ENCODE measurements around the gene PHTF1.

PHTF1 gene

DNA sequence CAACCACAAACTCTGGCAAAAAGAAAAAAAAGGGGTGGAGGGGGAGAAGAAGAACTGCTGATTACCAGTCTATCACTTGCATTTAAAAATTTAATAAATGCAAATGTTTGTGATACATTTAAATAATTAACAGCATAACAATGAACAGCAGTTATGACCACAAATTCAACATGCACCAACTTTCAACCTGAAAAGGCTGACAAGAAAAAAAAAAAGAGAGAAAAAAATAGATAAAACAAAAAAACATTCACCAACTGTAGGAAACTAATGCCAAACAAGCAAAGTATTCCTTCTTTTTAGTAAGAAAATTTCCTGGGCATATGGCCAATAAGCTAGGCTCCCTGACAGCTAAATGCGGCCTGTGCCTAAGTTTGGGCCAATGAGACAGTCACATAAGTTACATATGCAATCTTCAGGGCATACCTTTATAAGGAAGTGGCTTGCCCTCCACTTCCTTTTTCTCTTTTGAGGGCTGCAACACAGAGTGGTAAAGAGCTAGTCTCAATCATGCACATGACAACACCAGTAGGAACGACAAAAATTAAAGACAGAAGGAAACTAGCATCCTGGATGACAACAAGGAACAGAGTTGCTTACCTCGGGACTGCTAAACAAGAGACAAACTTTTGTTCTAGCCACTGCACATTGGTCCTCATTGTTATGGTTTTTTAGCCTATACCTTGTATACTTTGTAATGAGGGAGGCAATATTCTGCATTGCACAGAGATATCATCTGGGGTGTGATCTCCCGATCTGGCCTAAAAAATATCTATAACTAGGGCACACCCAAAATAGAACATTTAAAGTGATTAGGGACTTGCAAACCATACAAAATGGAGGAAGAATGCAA is 24.2 kb upstream of the PHTF1 start:
- Histone ChIP-seq H3K27me3 (ENCODE audit: control insufficient read depth, low read length) (no peaks in the 10 kb centered on the region), H3K79me2 (ENCODE audit: control insufficient read depth, low read length) (peaks cover 93% of the 10 kb centered on the region), H3K4me1 (ENCODE audit: control insufficient read depth, low read length) (peaks cover 46% of the 10 kb centered on the region), H3K4me3 (ENCODE audit: low read length) (peak overlapping the region; percentile 25), H3K27ac (ENCODE audit: low read depth, low read length) (peak overlapping the region; percentile 37), H4K20me1 (ENCODE audit: control insufficient read depth, insufficient read depth, low read depth, low read length) (peaks cover 8% of the 10 kb centered on the region; the same call in 1 of the 2 replicates), H3K9me2 (replicated peaks; ENCODE audit: control insufficient read depth, low read length) (no peaks in the 10 kb centered on the region), H3K4me2 (ENCODE audit: low read length) (peak overlapping the region; percentile 53), H3K36me3 (ENCODE audit: control insufficient read depth, low read length) (peaks cover 22% of the 10 kb centered on the region), H3F3A (ENCODE audit: control insufficient read depth, insufficient read depth) (peaks cover 9% of the 10 kb centered on the region; the same call in 1 of the 2 replicates), H3K9me3 (ENCODE audit: control insufficient read depth, insufficient read depth, low read length) (no peaks in the 10 kb centered on the region)
- TF ChIP-seq, protein P1, sequence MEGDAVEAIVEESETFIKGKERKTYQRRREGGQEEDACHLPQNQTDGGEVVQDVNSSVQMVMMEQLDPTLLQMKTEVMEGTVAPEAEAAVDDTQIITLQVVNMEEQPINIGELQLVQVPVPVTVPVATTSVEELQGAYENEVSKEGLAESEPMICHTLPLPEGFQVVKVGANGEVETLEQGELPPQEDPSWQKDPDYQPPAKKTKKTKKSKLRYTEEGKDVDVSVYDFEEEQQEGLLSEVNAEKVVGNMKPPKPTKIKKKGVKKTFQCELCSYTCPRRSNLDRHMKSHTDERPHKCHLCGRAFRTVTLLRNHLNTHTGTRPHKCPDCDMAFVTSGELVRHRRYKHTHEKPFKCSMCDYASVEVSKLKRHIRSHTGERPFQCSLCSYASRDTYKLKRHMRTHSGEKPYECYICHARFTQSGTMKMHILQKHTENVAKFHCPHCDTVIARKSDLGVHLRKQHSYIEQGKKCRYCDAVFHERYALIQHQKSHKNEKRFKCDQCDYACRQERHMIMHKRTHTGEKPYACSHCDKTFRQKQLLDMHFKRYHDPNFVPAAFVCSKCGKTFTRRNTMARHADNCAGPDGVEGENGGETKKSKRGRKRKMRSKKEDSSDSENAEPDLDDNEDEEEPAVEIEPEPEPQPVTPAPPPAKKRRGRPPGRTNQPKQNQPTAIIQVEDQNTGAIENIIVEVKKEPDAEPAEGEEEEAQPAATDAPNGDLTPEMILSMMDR (IDR thresholded peaks at IDR 0.05; ENCODE audit: low read depth, low read length, poor library complexity, severe bottlenecking) = no peak
- TF ChIP-seq EZH2phosphoT487 (IDR thresholded peaks at IDR 0.05; ENCODE audit: borderline replicate concordance, low read length) = no peak

DNA sequence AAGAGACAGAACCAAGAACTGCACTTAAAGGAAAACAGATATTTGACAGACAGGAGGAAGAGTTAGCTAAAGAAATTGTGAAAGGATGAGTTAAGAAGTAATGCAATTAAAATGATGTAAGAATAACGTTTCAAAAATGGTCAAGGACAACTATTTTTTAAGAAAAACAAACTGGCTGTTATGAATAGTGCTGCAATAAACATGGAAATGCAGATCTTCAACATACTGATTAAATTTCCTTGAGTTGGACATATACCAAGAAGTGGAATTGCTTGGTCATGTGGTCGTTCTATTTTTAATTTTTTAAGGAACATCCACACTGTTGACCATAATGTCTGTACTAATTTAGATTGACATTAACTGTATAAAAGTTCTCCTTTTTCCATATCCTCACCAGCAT is 23.1 kb upstream of the PHTF1 start:
- H3K4me3 ChIP-seq (ENCODE audit: low read length) = no peak overlapping the region
- H3K79me2 ChIP-seq (ENCODE audit: control insufficient read depth, low read length) = peaks cover 84% of the 10 kb centered on the region
- H3K27me3 ChIP-seq (ENCODE audit: control insufficient read depth, low read length) = no peaks in the 10 kb centered on the region
- H3K27ac ChIP-seq (ENCODE audit: low read depth, low read length) = no peak overlapping the region
- H3K9me2 ChIP-seq (replicated peaks; ENCODE audit: control insufficient read depth, low read length) = no peaks in the 10 kb centered on the region
- H3K4me1 ChIP-seq (ENCODE audit: control insufficient read depth, low read length) = peaks cover 46% of the 10 kb centered on the region
- peaks cover 22% of the 10 kb centered on the region for H3K36me3 ChIP-seq (ENCODE audit: control insufficient read depth, low read length)
- no peak overlapping the region for H3K4me2 ChIP-seq (ENCODE audit: low read length)
- peaks cover 9% of the 10 kb centered on the region; the same call in 1 of the 2 replicates for H3F3A ChIP-seq (ENCODE audit: control insufficient read depth, insufficient read depth)
- peaks cover 6% of the 10 kb centered on the region; the same call in 1 of the 2 replicates for H4K20me1 ChIP-seq (ENCODE audit: control insufficient read depth, insufficient read depth, low read depth, low read length)
- TF ChIP-seq, protein P1 (IDR thresholded peaks at IDR 0.05; ENCODE audit: low read depth, low read length, poor library complexity, severe bottlenecking) = no peak
- no peak for TF ChIP-seq EZH2phosphoT487 (IDR thresholded peaks at IDR 0.05; ENCODE audit: borderline replicate concordance, low read length)
- H3K9me3 ChIP-seq (ENCODE audit: control insufficient read depth, insufficient read depth, low read length) = no peaks in the 10 kb centered on the region

DNA sequence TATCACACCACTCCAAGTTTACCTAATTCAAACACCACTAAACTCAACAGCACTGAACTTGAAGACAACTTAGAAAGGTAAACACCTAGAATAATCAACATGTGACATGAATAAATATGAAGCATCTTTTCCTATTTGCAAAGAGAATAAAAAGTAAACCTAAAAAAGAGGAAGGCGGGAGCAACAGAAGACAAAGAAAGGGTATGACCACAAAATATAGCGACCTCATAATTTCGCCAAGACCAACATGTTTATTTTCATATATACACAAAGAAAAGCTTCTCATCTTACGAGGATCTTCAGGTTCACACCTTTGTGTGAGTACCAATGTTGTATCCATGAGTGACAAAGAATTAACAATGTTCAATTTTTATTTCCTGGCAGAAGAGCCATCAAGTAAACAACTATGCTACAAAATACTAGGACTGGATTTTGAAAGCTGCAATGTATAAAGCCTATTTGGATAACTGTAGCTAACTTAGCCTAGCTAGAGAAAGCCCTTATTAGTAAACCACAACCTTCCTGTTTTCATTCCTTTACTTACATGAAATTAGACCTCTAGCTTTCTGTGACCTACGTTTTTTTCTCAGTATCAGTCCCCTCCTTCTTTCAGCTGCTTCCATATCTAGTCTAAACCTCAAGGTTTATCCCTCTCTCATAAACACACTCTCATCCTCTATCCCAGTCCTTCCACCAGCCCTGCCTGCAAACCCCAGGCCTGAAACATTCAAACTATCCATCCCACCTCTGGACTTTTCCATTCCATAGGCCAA is 21.3 kb upstream of the PHTF1 start:
- no peak for TF ChIP-seq EZH2phosphoT487 (IDR thresholded peaks at IDR 0.05; ENCODE audit: borderline replicate concordance, low read length)
- TF ChIP-seq, protein P1 (IDR thresholded peaks at IDR 0.05; ENCODE audit: low read depth, low read length, poor library complexity, severe bottlenecking) = no peak
- H3K36me3 ChIP-seq (ENCODE audit: control insufficient read depth, low read length) = peaks cover 33% of the 10 kb centered on the region
- no peak overlapping the region for H3K27ac ChIP-seq (ENCODE audit: low read depth, low read length)
- H3K4me3 ChIP-seq (ENCODE audit: low read length) = no peak overlapping the region
- H3F3A ChIP-seq (ENCODE audit: control insufficient read depth, insufficient read depth) = peaks cover 9% of the 10 kb centered on the region; the same call in 1 of the 2 replicates
- H3K4me2 ChIP-seq (ENCODE audit: low read length) = peak overlapping the region; percentile 36
- no peaks in the 10 kb centered on the region for H3K9me3 ChIP-seq (ENCODE audit: control insufficient read depth, insufficient read depth, low read length)
- H4K20me1 ChIP-seq (ENCODE audit: control insufficient read depth, insufficient read depth, low read depth, low read length) = peaks cover 6% of the 10 kb centered on the region; the same call in 1 of the 2 replicates
- no peaks in the 10 kb centered on the region for H3K27me3 ChIP-seq (ENCODE audit: control insufficient read depth, low read length)
- peaks cover 46% of the 10 kb centered on the region for H3K4me1 ChIP-seq (ENCODE audit: control insufficient read depth, low read length)
- no peaks in the 10 kb centered on the region for H3K9me2 ChIP-seq (replicated peaks; ENCODE audit: control insufficient read depth, low read length)
- H3K79me2 ChIP-seq (ENCODE audit: control insufficient read depth, low read length) = peaks cover 66% of the 10 kb centered on the region
